ENCODE results near the gene IPCEF1.

Gene IPCEF1

GRCh38 chr6:154381548-154381947, 24.9 kb upstream of the IPCEF1 start:
- H2AFZ ChIP-seq (ENCODE audit: low read depth): no peak overlapping the region
- no peak overlapping the region for H3K4me2 ChIP-seq
- H3K4me1 ChIP-seq (ENCODE audit: low read depth, poor library complexity, severe bottlenecking): no peaks in the 10 kb centered on the region
- no peaks in the 10 kb centered on the region for H3K79me2 ChIP-seq (ENCODE audit: insufficient read depth, low read depth)
- H3K4me3 ChIP-seq (IDR thresholded peaks at IDR 0.05; ENCODE audit: insufficient read depth, low read depth, low read length): no peak overlapping the region
- H4K20me1 ChIP-seq (ENCODE audit: insufficient read depth): no peaks in the 10 kb centered on the region
- H3K27me3 ChIP-seq (ENCODE audit: insufficient read depth, low read depth): no peaks in the 10 kb centered on the region
- TF ChIP-seq CTCF (conservative IDR thresholded peaks at IDR 0.05; ENCODE audit: low read depth, low read length): no peak
- H3K9ac ChIP-seq: no peak overlapping the region
- no peak overlapping the region for H3K27ac ChIP-seq
- H3K36me3 ChIP-seq (ENCODE audit: insufficient read depth): no peaks in the 10 kb centered on the region

- Histone ChIP-seq H3K4me1 (ENCODE audit: low read depth, poor library complexity, severe bottlenecking) (no peaks in the 10 kb centered on the region), H3K36me3 (ENCODE audit: insufficient read depth) (no peaks in the 10 kb centered on the region), H3K9ac (no peak overlapping the region), H3K27ac (no peak overlapping the region), H3K4me2 (no peak overlapping the region), H3K79me2 (ENCODE audit: insufficient read depth, low read depth) (no peaks in the 10 kb centered on the region), H3K4me3 (IDR thresholded peaks at IDR 0.05; ENCODE audit: insufficient read depth, low read depth, low read length) (no peak overlapping the region), H2AFZ (ENCODE audit: low read depth) (no peak overlapping the region), H3K27me3 (ENCODE audit: insufficient read depth, low read depth) (no peaks in the 10 kb centered on the region), H4K20me1 (ENCODE audit: insufficient read depth) (no peaks in the 10 kb centered on the region)
- no peak for TF ChIP-seq CTCF (conservative IDR thresholded peaks at IDR 0.05; ENCODE audit: low read depth, low read length)
These were observed 24.1 kb upstream of the IPCEF1 start for GRCh38 chr6:154380741-154381140.

GRCh38 chr6:154379585-154379984, 23.0 kb upstream of the IPCEF1 start:
- no peaks in the 10 kb centered on the region for H4K20me1 ChIP-seq (ENCODE audit: insufficient read depth)
- no peaks in the 10 kb centered on the region for H3K4me1 ChIP-seq (ENCODE audit: low read depth, poor library complexity, severe bottlenecking)
- no peak overlapping the region for H3K4me3 ChIP-seq (IDR thresholded peaks at IDR 0.05; ENCODE audit: insufficient read depth, low read depth, low read length)
- H3K79me2 ChIP-seq (ENCODE audit: insufficient read depth, low read depth): no peaks in the 10 kb centered on the region
- no peak overlapping the region for H3K9ac ChIP-seq
- H2AFZ ChIP-seq (ENCODE audit: low read depth): no peak overlapping the region
- H3K27me3 ChIP-seq (ENCODE audit: insufficient read depth, low read depth): no peaks in the 10 kb centered on the region
- no peak for TF ChIP-seq CTCF (conservative IDR thresholded peaks at IDR 0.05; ENCODE audit: low read depth, low read length)
- H3K4me2 ChIP-seq: no peak overlapping the region
- H3K27ac ChIP-seq: no peak overlapping the region
- no peaks in the 10 kb centered on the region for H3K36me3 ChIP-seq (ENCODE audit: insufficient read depth)

GRCh38 chr6:154378518-154378917, 21.9 kb upstream of the IPCEF1 start:
- H3K27ac ChIP-seq: no peak overlapping the region
- H3K36me3 ChIP-seq (ENCODE audit: insufficient read depth): no peaks in the 10 kb centered on the region
- H2AFZ ChIP-seq (ENCODE audit: low read depth): no peak overlapping the region
- H3K4me3 ChIP-seq (IDR thresholded peaks at IDR 0.05; ENCODE audit: insufficient read depth, low read depth, low read length): no peak overlapping the region
- H3K9ac ChIP-seq: no peak overlapping the region
- H3K79me2 ChIP-seq (ENCODE audit: insufficient read depth, low read depth): no peaks in the 10 kb centered on the region
- no peaks in the 10 kb centered on the region for H3K27me3 ChIP-seq (ENCODE audit: insufficient read depth, low read depth)
- H4K20me1 ChIP-seq (ENCODE audit: insufficient read depth): no peaks in the 10 kb centered on the region
- no peak overlapping the region for H3K4me2 ChIP-seq
- no peaks in the 10 kb centered on the region for H3K4me1 ChIP-seq (ENCODE audit: low read depth, poor library complexity, severe bottlenecking)
- no peak for TF ChIP-seq CTCF (conservative IDR thresholded peaks at IDR 0.05; ENCODE audit: low read depth, low read length)

GRCh38 chr6:154377726-154378125, 21.1 kb upstream of the IPCEF1 start:
- no peaks in the 10 kb centered on the region for H4K20me1 ChIP-seq (ENCODE audit: insufficient read depth)
- no peaks in the 10 kb centered on the region for H3K36me3 ChIP-seq (ENCODE audit: insufficient read depth)
- no peak for TF ChIP-seq CTCF (conservative IDR thresholded peaks at IDR 0.05; ENCODE audit: low read depth, low read length)
- H3K27ac ChIP-seq: no peak overlapping the region
- H2AFZ ChIP-seq (ENCODE audit: low read depth): no peak overlapping the region
- H3K79me2 ChIP-seq (ENCODE audit: insufficient read depth, low read depth): no peaks in the 10 kb centered on the region
- no peaks in the 10 kb centered on the region for H3K27me3 ChIP-seq (ENCODE audit: insufficient read depth, low read depth)
- H3K4me2 ChIP-seq: no peak overlapping the region
- no peak overlapping the region for H3K9ac ChIP-seq
- H3K4me1 ChIP-seq (ENCODE audit: low read depth, poor library complexity, severe bottlenecking): no peaks in the 10 kb centered on the region
- no peak overlapping the region for H3K4me3 ChIP-seq (IDR thresholded peaks at IDR 0.05; ENCODE audit: insufficient read depth, low read depth, low read length)

Data from KMS-11 (cell line).